Thymus (tissue), 11 donors: ENCODE data around the gene ELF2. TPM values are rescaled to one million over a fixed set of nuclear protein-coding genes. Genes with fewer than 3 reads are reported as not detected.

Experiments
- DNase-seq, 9 donors: peaks; one replicate each; pipeline ENCODE4 v3.0.0-alpha.2; 2013; ENCODE audit warnings: low spot score in 9 of 9, low read depth in 6 of 9, missing footprints in 1 of 9
- H3K27ac ChIP-seq, 2 donors: one replicate each; pipeline ENCODE4 v1.5.1; 2013; ENCODE audit warnings: control low read depth in 1 of 2, low read depth in 1 of 2, low read length in 1 of 2, mild to moderate bottlenecking in 1 of 2, moderate library complexity in 1 of 2
- H3K27me3 ChIP-seq, 2 donors: one replicate each; pipeline ENCODE4 v1.5.1; 2013; ENCODE audit warnings: low read length in 1 of 2; ENCODE audit not compliant: control insufficient read depth in 2 of 2, insufficient read depth in 1 of 2
- H3K36me3 ChIP-seq, 2 donors: one replicate each; pipeline ENCODE4 v1.5.1; 2013; ENCODE audit warnings: low read length in 1 of 2, mild to moderate bottlenecking in 1 of 2, moderate library complexity in 1 of 2; ENCODE audit not compliant: control insufficient read depth in 2 of 2, insufficient read depth in 2 of 2
- H3K4me1 ChIP-seq, 2 donors: one replicate each; pipeline ENCODE4 v1.5.1; 2013; ENCODE audit warnings: low read length in 2 of 2; ENCODE audit not compliant: control insufficient read depth in 2 of 2, insufficient read depth in 2 of 2
- H3K4me3 ChIP-seq, 2 donors: one replicate each; pipeline ENCODE4 v1.5.1; 2013; ENCODE audit warnings: low read length in 2 of 2, control low read depth in 1 of 2, mild to moderate bottlenecking in 1 of 2
- H3K9me3 ChIP-seq, 2 donors: one replicate each; pipeline ENCODE4 v1.5.1; 2013; ENCODE audit warnings: low read length in 1 of 2, mild to moderate bottlenecking in 1 of 2; ENCODE audit not compliant: control insufficient read depth in 2 of 2, insufficient read depth in 1 of 2
- WGBS: extraction: QIAGEN DNeasy Blood & Tissue Kit; methylation state at CpG from one replicate; pipeline ENCODE4 v1.1.7; 2013; 5-methylcytosine and 5-hydroxymethylcytosine counted together
- polyA plus RNA-seq: library from polyadenylated mRNA; stranded (reverse); fragments of 200-250 nt; gene quantifications from one replicate; pipeline ENCODE4 v1.2.3, GENCODE V29; 2013
- total RNA-seq: library from RNA; stranded (reverse); fragments of 120-200 nt; gene quantifications from one replicate; pipeline ENCODE4 v1.2.4, GENCODE V29; 2013
- donor health status: healthy.

ELF2 gene
- total and polyA plus RNA-seq, 2 donors, result 32.6 to 50.8 TPM

DNA sequence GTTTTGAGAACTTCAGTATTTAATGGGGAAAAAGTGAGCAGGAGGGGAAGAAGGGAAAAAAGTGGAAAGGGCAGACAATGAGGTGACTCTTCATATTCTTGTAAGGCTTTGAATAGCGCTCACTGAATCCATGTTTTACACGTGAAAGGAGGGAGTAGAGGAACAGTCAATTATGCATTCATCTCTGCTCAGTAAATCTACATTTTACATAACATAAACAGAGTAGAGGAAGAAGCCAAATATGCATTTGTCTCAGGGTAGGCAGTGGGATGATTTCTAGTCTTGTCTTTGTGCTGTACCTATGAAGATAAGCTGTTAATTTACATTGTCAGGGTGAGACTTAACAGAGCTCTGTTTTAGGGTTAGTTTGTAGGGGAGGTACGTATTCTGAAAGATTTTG lies 19.4 kb upstream of the ELF2 start:
- 85% methylated on average over 3 of the region's 3 CpGs for WGBS

DNA sequence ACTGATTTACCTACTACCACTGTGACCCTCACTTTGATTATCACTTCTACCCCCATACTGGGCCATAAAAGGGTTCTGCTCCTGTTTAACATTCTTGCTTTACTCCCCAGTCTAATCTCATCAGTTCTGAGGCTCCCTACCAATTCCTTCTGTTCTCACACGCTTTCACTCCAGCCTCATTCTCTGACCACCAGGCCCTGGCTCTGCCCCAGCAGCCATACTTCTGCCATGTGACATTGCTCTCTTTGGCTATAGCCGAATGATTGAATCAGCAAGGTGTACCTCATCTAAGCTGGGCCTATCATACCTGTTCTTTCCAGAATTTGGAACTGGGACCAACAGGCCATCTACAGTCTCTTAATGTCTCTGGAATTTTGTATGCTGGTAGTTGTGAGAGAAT lies 14.4 kb upstream of the ELF2 start:
- WGBS, result over 99% methylated on average over 2 of the region's 2 CpGs
- H3K36me3 ChIP-seq, result no peaks in the 10 kb centered on the region
- no peaks in the 10 kb centered on the region for H3K27me3 ChIP-seq
- no peak for DNase-seq
- no peaks in the 10 kb centered on the region for H3K9me3 ChIP-seq
- no peak overlapping the region for H3K27ac ChIP-seq
- H3K4me3 ChIP-seq, result no peak overlapping the region
- no peaks in the 10 kb centered on the region for H3K4me1 ChIP-seq

More for the DNA sequence above, 19.4 kb upstream of the ELF2 start:
- no peak for DNase-seq
- Histone ChIP-seq H3K27me3 (no peaks in the 10 kb centered on the region), H3K4me1 (no peaks in the 10 kb centered on the region), H3K9me3 (no peaks in the 10 kb centered on the region), H3K4me3 (no peak overlapping the region), H3K36me3 (no peaks in the 10 kb centered on the region), H3K27ac (no peak overlapping the region)

DNA sequence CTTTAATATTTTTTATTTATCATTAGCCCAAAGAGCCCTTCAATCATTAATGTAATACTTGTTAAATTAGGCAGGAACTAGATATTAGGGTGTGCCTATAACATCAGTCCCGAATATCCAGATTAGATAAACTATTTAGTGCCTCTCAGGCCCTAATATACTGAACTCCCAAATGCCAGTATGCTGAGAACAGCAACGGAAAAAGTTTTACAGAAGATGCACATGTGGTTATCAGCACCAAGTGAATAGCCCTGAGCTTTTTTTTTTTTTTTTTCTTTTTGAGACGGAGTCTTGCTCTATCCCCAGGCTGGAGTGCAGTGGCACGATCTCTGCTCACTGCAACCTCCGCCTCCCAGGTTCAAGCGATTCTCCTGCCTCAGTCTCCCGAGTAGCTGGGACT lies 13.0 kb upstream of the ELF2 start:
- 99% methylated on average over 7 of the region's 7 CpGs for WGBS
- Histone ChIP-seq H3K4me3 (no peak overlapping the region), H3K27me3 (no peaks in the 10 kb centered on the region)

DNA sequence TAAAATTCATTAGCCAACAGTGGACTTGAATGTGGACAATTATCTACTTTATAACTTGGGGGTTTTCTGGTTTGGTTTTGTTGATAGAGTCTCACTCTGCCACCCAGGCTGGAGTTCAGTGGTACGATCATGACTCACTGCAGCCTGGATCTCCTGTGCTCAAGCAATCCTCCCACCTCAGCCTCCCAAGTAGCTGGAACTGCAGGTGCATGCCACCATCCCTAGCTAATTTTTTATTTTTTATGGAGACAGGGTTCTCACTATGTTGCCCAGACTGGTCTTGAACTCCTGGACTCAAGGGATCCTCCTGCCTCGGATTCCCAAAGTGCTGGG lies 12.4 kb upstream of the ELF2 start:
- Histone ChIP-seq H3K36me3 (no peaks in the 10 kb centered on the region), H3K9me3 (no peaks in the 10 kb centered on the region), H3K4me3 (no peak overlapping the region), H3K27me3 (no peaks in the 10 kb centered on the region), H3K4me1 (no peaks in the 10 kb centered on the region), H3K27ac (no peak overlapping the region)
- WGBS, result 98% methylated on average over 2 of the region's 2 CpGs
- no peak for DNase-seq

More for the DNA sequence above, 13.0 kb upstream of the ELF2 start:
- no peak for DNase-seq
- Histone ChIP-seq H3K4me1 (no peaks in the 10 kb centered on the region), H3K36me3 (no peaks in the 10 kb centered on the region), H3K27ac (no peak overlapping the region), H3K9me3 (no peaks in the 10 kb centered on the region)

DNA sequence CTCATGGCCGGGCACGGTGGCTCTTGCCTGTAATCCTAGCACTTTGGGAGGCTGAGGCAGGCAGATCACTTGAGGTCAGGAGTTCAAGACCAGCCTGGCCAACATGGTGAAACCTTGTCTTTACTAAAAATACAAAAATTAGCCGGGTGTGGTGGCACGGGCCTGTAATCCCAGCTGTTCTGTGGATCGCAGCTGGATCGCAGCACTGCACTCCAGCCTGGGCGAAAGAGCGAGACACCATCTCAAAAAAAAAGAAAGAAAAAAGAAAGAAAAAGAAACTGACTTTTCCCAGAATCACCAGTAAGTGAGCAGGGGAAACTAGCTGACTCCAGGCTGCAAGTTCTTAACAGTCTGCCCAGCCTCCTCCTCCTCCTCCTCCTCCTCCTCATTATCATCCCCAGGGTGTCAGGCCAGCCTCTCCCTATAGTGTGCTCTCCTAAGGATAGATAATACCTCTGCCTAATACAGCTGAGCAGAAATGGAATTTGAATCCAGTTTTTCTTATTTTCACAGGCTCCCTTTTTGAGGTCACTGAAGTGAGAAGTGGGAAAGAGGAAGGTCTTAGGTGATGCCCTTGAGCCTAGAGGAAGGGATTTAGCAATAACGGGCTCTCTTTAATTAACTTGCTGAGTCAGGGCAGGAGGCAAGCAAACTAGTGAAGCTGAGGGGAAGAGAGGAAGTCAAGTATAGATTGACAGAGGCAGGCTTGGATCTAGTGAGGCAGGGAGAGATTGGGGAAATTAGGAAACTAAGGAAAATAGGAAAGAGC lies 11.8 kb upstream of the ELF2 start:
- Histone ChIP-seq H3K27ac (no peak overlapping the region), H3K27me3 (no peaks in the 10 kb centered on the region), H3K4me3 (no peak overlapping the region), H3K36me3 (no peaks in the 10 kb centered on the region), H3K9me3 (no peaks in the 10 kb centered on the region), H3K4me1 (no peaks in the 10 kb centered on the region)
- WGBS, result 89% methylated on average over 9 of the region's 9 CpGs
- no peak for DNase-seq

DNA sequence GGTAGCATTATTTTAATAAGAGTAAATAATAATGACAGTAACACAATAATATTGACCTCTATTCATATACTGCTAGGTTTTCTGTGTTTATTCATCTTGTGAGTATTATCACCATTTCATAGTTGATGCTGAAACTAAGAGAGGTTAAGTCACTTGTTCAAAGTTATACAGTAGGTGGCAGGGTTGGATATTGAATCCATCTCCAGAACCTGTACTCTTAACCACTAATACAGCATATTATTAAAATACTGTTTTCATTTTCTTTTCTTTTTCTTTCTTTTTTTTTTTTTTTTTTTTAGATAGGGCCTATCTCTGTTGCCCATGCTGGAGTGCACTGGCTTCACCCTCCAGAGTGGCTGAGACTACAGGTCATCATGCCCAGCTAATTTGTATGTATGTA lies 7.1 kb upstream of the ELF2 start:
- no peaks in the 10 kb centered on the region for H3K9me3 ChIP-seq
- no peaks in the 10 kb centered on the region for H3K4me1 ChIP-seq
- DNase-seq, result peak in 1 of 9 donors; percentile 31
- H3K27ac ChIP-seq, result no peak overlapping the region
- H3K4me3 ChIP-seq, result no peak overlapping the region
- no peaks in the 10 kb centered on the region for H3K36me3 ChIP-seq
- H3K27me3 ChIP-seq, result no peaks in the 10 kb centered on the region

DNA sequence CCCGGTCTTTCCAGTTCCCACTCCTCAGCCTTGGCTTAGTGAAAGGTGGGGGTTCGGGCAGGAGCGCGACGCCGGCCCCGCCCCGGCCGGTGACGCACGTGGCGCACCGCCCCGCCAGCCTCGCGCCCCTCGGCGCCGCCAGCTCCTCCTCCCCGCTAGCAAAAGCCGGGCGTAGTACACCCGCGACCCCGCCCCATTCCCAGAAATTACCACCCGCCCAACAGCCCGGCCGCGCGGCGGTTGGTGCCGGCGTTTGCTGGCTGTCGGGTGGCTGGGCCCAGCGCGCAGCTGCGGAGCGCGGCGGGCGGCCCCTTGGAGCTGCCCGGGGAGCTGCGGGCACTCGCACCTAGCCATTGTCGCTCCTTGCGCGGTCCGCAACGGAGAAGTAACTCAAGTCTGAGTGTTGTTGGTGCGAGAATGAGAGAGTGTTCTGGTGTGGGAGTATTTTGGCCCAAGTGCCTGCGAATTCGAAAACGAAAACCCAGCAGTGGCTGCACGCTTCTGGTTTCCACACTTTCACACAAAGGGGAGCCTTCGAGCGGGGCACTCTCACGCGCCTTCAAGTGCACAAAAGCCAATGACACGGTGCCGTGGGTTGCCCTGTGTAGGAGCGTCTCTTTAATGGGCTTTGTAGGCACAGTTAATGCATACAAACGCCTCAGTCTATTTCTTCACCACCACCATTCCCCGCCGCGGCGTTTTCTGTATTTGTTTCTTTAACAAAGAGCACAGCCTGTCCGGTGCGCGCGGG lies 1.0 kb upstream of the ELF2 start:
- Histone ChIP-seq H3K27me3 (peaks cover 0 to 11% of the 10 kb centered on the region in 2 donors), H3K4me3 (peak overlapping the region; percentile 80 to 94), H3K27ac (peak overlapping the region; percentile 95 to 98), H3K4me1 (peaks cover 7 to 13% of the 10 kb centered on the region in 2 donors), H3K9me3 (no peaks in the 10 kb centered on the region), H3K36me3 (no peaks in the 10 kb centered on the region)
- under 1% methylated on average over 70 of the region's 70 CpGs for WGBS
- DNase-seq, result peak; percentile 59 to 94 (median 87)

DNA sequence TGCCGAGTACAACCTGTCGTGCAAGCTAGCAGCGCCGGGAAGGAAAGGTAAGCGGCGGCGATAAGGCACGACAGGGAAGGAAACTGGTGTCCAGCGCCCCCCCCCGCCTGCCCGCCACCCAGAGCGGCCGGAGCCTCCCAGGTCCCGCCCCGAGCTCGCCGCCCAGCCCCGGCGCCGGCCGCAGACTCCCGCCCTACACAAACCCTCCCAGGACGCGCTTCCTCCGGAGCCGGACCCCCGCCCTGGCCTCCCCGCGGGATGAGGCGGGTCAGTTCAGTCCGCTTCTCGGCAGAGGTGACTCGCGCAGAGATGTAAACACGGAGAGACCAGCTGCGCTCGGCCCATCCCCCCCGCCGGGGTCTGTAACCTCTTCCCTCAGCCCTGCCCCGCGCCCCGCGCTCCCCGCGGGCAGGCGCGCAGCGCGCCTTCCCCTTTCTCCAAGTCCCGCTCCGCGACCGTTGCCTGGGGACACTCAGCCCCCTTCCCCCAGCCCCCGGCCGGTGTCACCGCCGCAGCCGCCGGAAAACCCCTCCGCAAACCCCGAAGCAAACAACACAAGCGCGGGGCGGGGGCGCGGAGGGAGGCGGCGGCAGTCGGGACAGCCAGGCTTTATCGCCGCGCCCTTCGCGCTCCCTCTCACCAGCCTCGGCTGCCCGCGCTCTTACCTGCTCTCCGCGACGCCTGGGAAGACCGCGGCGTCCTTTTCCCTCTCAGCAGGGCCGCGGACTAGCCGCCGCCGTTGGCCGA lies 543 bp downstream of the ELF2 start:
- H3K36me3 ChIP-seq, result no peaks in the 10 kb centered on the region
- H3K9me3 ChIP-seq, result no peaks in the 10 kb centered on the region
- DNase-seq, result peak in 7 of 9 donors; percentile 26 to 79 (median 47)
- peaks cover 0 to 11% of the 10 kb centered on the region in 2 donors for H3K27me3 ChIP-seq
- peak overlapping the region; percentile 93 for H3K27ac ChIP-seq
- H3K4me1 ChIP-seq, result peaks cover 7 to 13% of the 10 kb centered on the region in 2 donors
- under 1% methylated on average over 89 of the region's 89 CpGs for WGBS
- peak overlapping the region; percentile 80 to 94 for H3K4me3 ChIP-seq
